NT2/D1 (cell line): ENCODE results near the gene PPM1A.

Source experiments
- DNase-seq: peaks from one replicate; pipeline ENCODE4 v3.0.0-alpha.2; 2011; ENCODE audit warnings: low read depth, low spot score
- H3K27me3 ChIP-seq: 2 replicates; pipeline ENCODE4 v1.6.0; 2011; ENCODE audit warnings: mild to moderate bottlenecking; ENCODE audit not compliant: insufficient read length, insufficient read depth
- H3K36me3 ChIP-seq: 2 replicates; pipeline ENCODE4 v1.6.1; 2011; ENCODE audit warnings: mild to moderate bottlenecking, low read length, mixed read lengths; ENCODE audit not compliant: insufficient read depth, insufficient read length
- H3K4me1 ChIP-seq: 2 replicates; pipeline ENCODE4 v1.5.1; 2011; ENCODE audit not compliant: insufficient read depth, insufficient read length
- H3K4me3 ChIP-seq: 2 replicates; pipeline ENCODE4 v1.5.1; 2011; ENCODE audit warnings: low read depth; ENCODE audit not compliant: insufficient read length
- H3K9ac ChIP-seq: 2 replicates; pipeline ENCODE4 v1.6.0; 2011; ENCODE audit warnings: low read depth; ENCODE audit not compliant: insufficient read length
- H3K9me3 ChIP-seq: 2 replicates; pipeline ENCODE4 v1.5.1; 2011; ENCODE audit warnings: mild to moderate bottlenecking, low read length; ENCODE audit not compliant: insufficient read depth
- SUZ12 ChIP-seq: IDR thresholded peaks from 2 replicates; pipeline ENCODE4 v1.6.1; 2011; ENCODE audit not compliant: insufficient read length, insufficient read depth; ENCODE audit errors: extremely low read depth
- YY1 ChIP-seq: IDR thresholded peaks from 2 replicates; pipeline ENCODE4 v1.6.1; 2011; ENCODE audit not compliant: insufficient read length, insufficient read depth
- ZNF274 ChIP-seq: IDR thresholded peaks from 2 replicates; pipeline ENCODE4 v1.6.1; 2011; ENCODE audit warnings: mild to moderate bottlenecking, low read depth, low read length

Gene PPM1A

GRCh38 chr14:60343571-60344071, 94.6 kb downstream of the PPM1A start:
- Histone ChIP-seq H3K9ac (no peak overlapping the region), H3K36me3 (no peaks in the 10 kb centered on the region), H3K27me3 (no peaks in the 10 kb centered on the region), H3K9me3 (no peaks in the 10 kb centered on the region), H3K4me1 (no peaks in the 10 kb centered on the region), H3K4me3 (no peak overlapping the region)
- no peak for TF ChIP-seq SUZ12
- no peak for TF ChIP-seq YY1
- TF ChIP-seq ZNF274: no peak
- DNase-seq: no peak

GRCh38 chr14:60344751-60345150, 95.7 kb downstream of the PPM1A start:
- Histone ChIP-seq H3K4me1 (no peaks in the 10 kb centered on the region), H3K36me3 (no peaks in the 10 kb centered on the region), H3K4me3 (no peak overlapping the region), H3K9ac (no peak overlapping the region), H3K27me3 (no peaks in the 10 kb centered on the region), H3K9me3 (no peaks in the 10 kb centered on the region)
- no peak for DNase-seq
- TF ChIP-seq ZNF274 (no peak), SUZ12 (no peak), YY1 (no peak)

DNA sequence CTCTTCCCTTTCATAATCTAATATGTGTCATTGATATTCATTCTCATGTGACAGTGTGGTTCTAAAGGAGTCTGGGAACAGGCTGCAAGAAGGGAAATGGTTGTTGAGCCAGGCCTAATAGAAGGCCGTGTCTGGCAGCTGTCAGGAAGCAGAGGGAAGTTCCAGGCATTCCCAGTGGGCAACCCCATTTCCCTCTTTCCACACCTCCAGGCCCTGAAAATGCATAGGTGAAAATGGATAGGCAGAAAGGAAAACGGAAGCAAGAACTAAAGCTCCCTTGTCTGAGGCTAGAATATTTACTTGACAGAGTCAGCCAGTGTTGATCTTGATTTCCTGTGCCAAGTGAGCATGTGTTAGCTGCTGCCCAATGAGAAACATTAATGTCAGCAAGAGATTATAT, 97.7 kb downstream of the PPM1A start:
- no peaks in the 10 kb centered on the region for H3K9me3 ChIP-seq
- H3K9ac ChIP-seq: no peak overlapping the region
- no peak for TF ChIP-seq YY1
- TF ChIP-seq ZNF274: no peak
- no peak for TF ChIP-seq SUZ12
- no peaks in the 10 kb centered on the region for H3K36me3 ChIP-seq
- H3K4me1 ChIP-seq: no peaks in the 10 kb centered on the region
- no peak overlapping the region for H3K4me3 ChIP-seq
- no peaks in the 10 kb centered on the region for H3K27me3 ChIP-seq
- DNase-seq: no peak

- TF ChIP-seq ZNF274 (no peak), YY1 (no peak), SUZ12 (no peak)
- Histone ChIP-seq H3K4me3 (no peak overlapping the region), H3K4me1 (no peaks in the 10 kb centered on the region), H3K9me3 (no peaks in the 10 kb centered on the region), H3K36me3 (no peaks in the 10 kb centered on the region), H3K27me3 (no peaks in the 10 kb centered on the region), H3K9ac (no peak overlapping the region)
- DNase-seq: no peak
These were observed 99.2 kb downstream of the PPM1A start for GRCh38 chr14:60348211-60348610.
